ENCODE measurements around the gene ABRAXAS1. TPM values are rescaled to one million over a fixed set of nuclear protein-coding genes. Genes with fewer than 3 reads are reported as not detected.
A peak's percentile ranks its signal among the peaks of the same experiment; 100 is the strongest.
"Not testable (repeated sequence)": the region's sequence is repeated elsewhere in the genome, so short reads cannot be mapped to it uniquely, and the experiment has no call there.

ABRAXAS1 gene
- total and polyA plus RNA-seq, 4 donors, result 4.3 to 23.4 (median 7.2) TPM

- no peak for ATAC-seq (ENCODE audit: insufficient read depth, low FRiP score)
- Histone ChIP-seq H3K4me1 (ENCODE audit: control insufficient read depth in 5 of 5, insufficient read depth in 5 of 5, low read length in 5 of 5) (no peaks in the 10 kb centered on the region), H3K27me3 (ENCODE audit: control insufficient read depth in 3 of 3, insufficient read depth in 3 of 3, low read length in 2 of 3) (no peaks in the 10 kb centered on the region), H3K27ac (ENCODE audit: low read depth in 1 of 2, low read length in 1 of 2) (no peak overlapping the region), H3K9me3 (ENCODE audit: control insufficient read depth in 4 of 4, insufficient read depth in 3 of 4, low read length in 3 of 4) (no peaks in the 10 kb centered on the region), H3K4me3 (no peak overlapping the region), H3K36me3 (ENCODE audit: control insufficient read depth in 4 of 4, insufficient read depth in 4 of 4, low read length in 4 of 4) (no peaks in the 10 kb centered on the region), H3K9ac (ENCODE audit: insufficient read depth in 1 of 2, low read length in 2 of 2) (no peak overlapping the region)
- WGBS, 2 donors, result 80 to 90% methylated on average over 1 of the region's 1 CpG
- TF ChIP-seq CTCF (IDR thresholded peaks at IDR 0.05; ENCODE audit: control extremely low read depth, extremely low read depth), result no peak
- DNase-seq, result no peak
Observed at GRCh38 chr4:83498187-83498586, 13.3 kb upstream of the ABRAXAS1 start.

GRCh38 chr4:83496085-83496917 lies 11.4 kb upstream of the ABRAXAS1 start:
- not testable (repeated sequence) for H3K27ac ChIP-seq (ENCODE audit: low read depth in 1 of 2, low read length in 1 of 2); H3K4me3 ChIP-seq; H3K27me3 ChIP-seq (ENCODE audit: control insufficient read depth in 3 of 3, insufficient read depth in 3 of 3, low read length in 2 of 3); H3K4me1 ChIP-seq (ENCODE audit: control insufficient read depth in 5 of 5, insufficient read depth in 5 of 5, low read length in 5 of 5); H3K36me3 ChIP-seq (ENCODE audit: control insufficient read depth in 4 of 4, insufficient read depth in 4 of 4, low read length in 4 of 4); DNase-seq; ATAC-seq (ENCODE audit: insufficient read depth, low FRiP score); H3K9ac ChIP-seq (ENCODE audit: insufficient read depth in 1 of 2, low read length in 2 of 2); H3K9me3 ChIP-seq (ENCODE audit: control insufficient read depth in 4 of 4, insufficient read depth in 3 of 4, low read length in 3 of 4)
- 84 to 88% methylated on average over 8 of the region's 8 CpGs for WGBS, 2 donors

GRCh38 chr4:83490876-83491450 lies 6.1 kb upstream of the ABRAXAS1 start:
- 0% methylated on average over 1 of the region's 1 CpG for WGBS, 2 donors
- no peak overlapping the region for H3K9ac ChIP-seq (ENCODE audit: insufficient read depth in 1 of 2, low read length in 2 of 2)
- H3K36me3 ChIP-seq (ENCODE audit: control insufficient read depth in 4 of 4, insufficient read depth in 4 of 4, low read length in 4 of 4), result no peaks in the 10 kb centered on the region
- no peak overlapping the region for H3K27ac ChIP-seq (ENCODE audit: low read depth in 1 of 2, low read length in 1 of 2)
- no peak for ATAC-seq (ENCODE audit: insufficient read depth, low FRiP score)
- H3K27me3 ChIP-seq (ENCODE audit: control insufficient read depth in 3 of 3, insufficient read depth in 3 of 3, low read length in 2 of 3), result no peaks in the 10 kb centered on the region
- H3K4me3 ChIP-seq, result no peak overlapping the region
- H3K4me1 ChIP-seq (ENCODE audit: control insufficient read depth in 5 of 5, insufficient read depth in 5 of 5, low read length in 5 of 5), result no peaks in the 10 kb centered on the region
- peak; percentile 30 for TF ChIP-seq CTCF (IDR thresholded peaks at IDR 0.05; ENCODE audit: control extremely low read depth, extremely low read depth)
- peak in 2 of 3 donors; percentile 28 to 37 for DNase-seq
- H3K9me3 ChIP-seq (ENCODE audit: control insufficient read depth in 4 of 4, insufficient read depth in 3 of 4, low read length in 3 of 4), result no peaks in the 10 kb centered on the region

- H3K27me3 ChIP-seq (ENCODE audit: control insufficient read depth in 3 of 3, insufficient read depth in 3 of 3, low read length in 2 of 3), result no peaks in the 10 kb centered on the region
Observed at GRCh38 chr4:83489711-83490326, 4.9 kb upstream of the ABRAXAS1 start.

More at GRCh38 chr4:83489711-83490326, 4.9 kb upstream of the ABRAXAS1 start:
- no peak for DNase-seq
- no peaks in the 10 kb centered on the region for H3K9me3 ChIP-seq (ENCODE audit: control insufficient read depth in 4 of 4, insufficient read depth in 3 of 4, low read length in 3 of 4)
- no peak overlapping the region for H3K4me3 ChIP-seq
- TF ChIP-seq CTCF (IDR thresholded peaks at IDR 0.05; ENCODE audit: control extremely low read depth, extremely low read depth), result no peak
- H3K36me3 ChIP-seq (ENCODE audit: control insufficient read depth in 4 of 4, insufficient read depth in 4 of 4, low read length in 4 of 4), result no peaks in the 10 kb centered on the region
- no peak overlapping the region for H3K27ac ChIP-seq (ENCODE audit: low read depth in 1 of 2, low read length in 1 of 2)
- WGBS, 2 donors, result 36 to 77% methylated on average over 1 of the region's 1 CpG
- no peak for ATAC-seq (ENCODE audit: insufficient read depth, low FRiP score)
- peaks cover 0 to 6% (median 0%) of the 10 kb centered on the region in 5 donors for H3K4me1 ChIP-seq (ENCODE audit: control insufficient read depth in 5 of 5, insufficient read depth in 5 of 5, low read length in 5 of 5)
- H3K9ac ChIP-seq (ENCODE audit: insufficient read depth in 1 of 2, low read length in 2 of 2), result no peak overlapping the region
